NCI-H2196 (cell line): ENCODE results near the gene PDE1A.
"Not testable (repeated sequence)": the region's sequence is repeated elsewhere in the genome, so short reads cannot be mapped to it uniquely, and the experiment has no call there.

Source experiments
- DNase-seq: peaks from one replicate; lab custom pipeline; 2025; ENCODE audit not compliant: unreplicated experiment; lab: John Stamatoyannopoulos, UW

Gene PDE1A

GRCh38 chr2:182281276-182281675 lies 145.6 kb downstream of the PDE1A start:
- DNase-seq = no peak

- DNase-seq = no peak
Measured at GRCh38 chr2:182280118-182280517, 146.7 kb downstream of the PDE1A start.

- not testable (repeated sequence) for DNase-seq
Measured at GRCh38 chr2:182276662-182277061, 150.2 kb downstream of the PDE1A start.

GRCh38 chr2:182267971-182268370 lies 158.9 kb downstream of the PDE1A start:
- no peak for DNase-seq

GRCh38 chr2:182266909-182267308 lies 159.9 kb downstream of the PDE1A start:
- DNase-seq = no peak

GRCh38 chr2:182265718-182266117 lies 161.1 kb downstream of the PDE1A start:
- no peak for DNase-seq

- no peak for DNase-seq
Measured at GRCh38 chr2:182261860-182262387, 164.9 kb downstream of the PDE1A start.

GRCh38 chr2:182259629-182260150 lies 167.1 kb downstream of the PDE1A start:
- DNase-seq = no peak

- no peak for DNase-seq
Measured at GRCh38 chr2:182252534-182252933, 174.3 kb downstream of the PDE1A start.

GRCh38 chr2:182248898-182249297 lies 177.9 kb downstream of the PDE1A start:
- DNase-seq = no peak

- DNase-seq = no peak
Measured at GRCh38 chr2:182248362-182248761, 178.5 kb downstream of the PDE1A start.

GRCh38 chr2:182247831-182248230 lies 179.0 kb downstream of the PDE1A start:
- DNase-seq = no peak

GRCh38 chr2:182245963-182246362 lies 180.9 kb downstream of the PDE1A start:
- DNase-seq = no peak

GRCh38 chr2:182242609-182243008 lies 184.2 kb downstream of the PDE1A start:
- no peak for DNase-seq

GRCh38 chr2:182241936-182242335 lies 184.9 kb downstream of the PDE1A start:
- no peak for DNase-seq

GRCh38 chr2:182240862-182241371 lies 185.9 kb downstream of the PDE1A start:
- DNase-seq = peak; percentile 32

GRCh38 chr2:182230561-182230960 lies 196.3 kb downstream of the PDE1A start:
- no peak for DNase-seq

GRCh38 chr2:182229297-182229696 lies 197.5 kb downstream of the PDE1A start:
- no peak for DNase-seq

- no peak for DNase-seq
Measured at GRCh38 chr2:182228741-182229140, 198.1 kb downstream of the PDE1A start.

- no peak for DNase-seq
Measured at GRCh38 chr2:182228073-182228473, 198.8 kb downstream of the PDE1A start.

- no peak for DNase-seq
Measured at GRCh38 chr2:182226807-182227206, 200.0 kb downstream of the PDE1A start.

- DNase-seq = no peak
Measured at GRCh38 chr2:182224669-182225068, 202.2 kb downstream of the PDE1A start.

GRCh38 chr2:182220998-182221397 lies 205.8 kb downstream of the PDE1A start:
- DNase-seq = no peak
